ENCODE data around the gene MED26. TPM values are rescaled to one million over a fixed set of nuclear protein-coding genes. Genes with fewer than 3 reads are reported as not detected.
A peak's percentile ranks its signal among the peaks of the same experiment; 100 is the strongest.
"Not testable (repeated sequence)": the region's sequence is repeated elsewhere in the genome, so short reads cannot be mapped to it uniquely, and the experiment has no call there.

The MED26 gene, protein sequence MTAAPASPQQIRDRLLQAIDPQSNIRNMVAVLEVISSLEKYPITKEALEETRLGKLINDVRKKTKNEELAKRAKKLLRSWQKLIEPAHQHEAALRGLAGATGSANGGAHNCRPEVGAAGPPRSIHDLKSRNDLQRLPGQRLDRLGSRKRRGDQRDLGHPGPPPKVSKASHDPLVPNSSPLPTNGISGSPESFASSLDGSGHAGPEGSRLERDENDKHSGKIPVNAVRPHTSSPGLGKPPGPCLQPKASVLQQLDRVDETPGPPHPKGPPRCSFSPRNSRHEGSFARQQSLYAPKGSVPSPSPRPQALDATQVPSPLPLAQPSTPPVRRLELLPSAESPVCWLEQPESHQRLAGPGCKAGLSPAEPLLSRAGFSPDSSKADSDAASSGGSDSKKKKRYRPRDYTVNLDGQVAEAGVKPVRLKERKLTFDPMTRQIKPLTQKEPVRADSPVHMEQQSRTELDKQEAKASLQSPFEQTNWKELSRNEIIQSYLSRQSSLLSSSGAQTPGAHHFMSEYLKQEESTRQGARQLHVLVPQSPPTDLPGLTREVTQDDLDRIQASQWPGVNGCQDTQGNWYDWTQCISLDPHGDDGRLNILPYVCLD
- 1 to 10 TPM; 5.0 to 9.0 (median 8.0) TPM for polyA plus RNA-seq (ENCODE audit: insufficient read length in 3 of 3)
- long read RNA-seq, donor 1, transcript MED26-202 (1 exons, 3,871 nt), result major isoform, 11 of 12 reads
- long read RNA-seq, donor 1, partial matches to known transcripts, result 0 of 12 reads
- long read RNA-seq, donor 1, other reads (novel, unspliced or antisense), result 0 of 12 reads
- long read RNA-seq, donor 2, transcript MED26-202 (1 exons, 3,871 nt), result major isoform, 9 of 13 reads
- long read RNA-seq, donor 2, partial matches to known transcripts, result 0 of 13 reads
- long read RNA-seq, donor 2, other reads (novel, unspliced or antisense), result 0 of 13 reads
- long read RNA-seq, donor 3, transcript MED26-201 (3 exons, 3,174 nt), result minor isoform, 8 of 34 reads
- long read RNA-seq, donor 3, transcript MED26-202 (1 exons, 3,871 nt), result major isoform, 26 of 34 reads
- long read RNA-seq, donor 3, partial matches to known transcripts, result 0 of 34 reads
- long read RNA-seq, donor 3, other reads (novel, unspliced or antisense), result 0 of 34 reads
- long read RNA-seq, donor 4, transcript MED26-202 (1 exons, 3,871 nt), result major isoform, 10 of 14 reads
- long read RNA-seq, donor 4, partial matches to known transcripts, result 0 of 14 reads
- long read RNA-seq, donor 4, other reads (novel, unspliced or antisense), result 0 of 14 reads
- long read RNA-seq, donor 5, transcript MED26-201 (3 exons, 3,174 nt), result minor isoform, 5 of 29 reads
- long read RNA-seq, donor 5, transcript MED26-202 (1 exons, 3,871 nt), result major isoform, 24 of 29 reads
- long read RNA-seq, donor 5, partial matches to known transcripts, result 0 of 29 reads
- long read RNA-seq, donor 5, other reads (novel, unspliced or antisense), result 0 of 29 reads
- long read RNA-seq, donor 6, transcript MED26-202 (1 exons, 3,871 nt), result major isoform, 10 of 10 reads
- long read RNA-seq, donor 6, partial matches to known transcripts, result 0 of 10 reads
- long read RNA-seq, donor 6, other reads (novel, unspliced or antisense), result 0 of 10 reads
- long read RNA-seq, donor 7, transcript MED26-202 (1 exons, 3,871 nt), result major isoform, 19 of 22 reads
- long read RNA-seq, donor 7, partial matches to known transcripts, result 0 of 22 reads
- long read RNA-seq, donor 7, other reads (novel, unspliced or antisense), result 0 of 22 reads
- long read RNA-seq, donor 8, result 0 reads
- long read RNA-seq, donor 9, transcript MED26-202 (1 exons, 3,871 nt), result minor isoform, 8 of 18 reads
- long read RNA-seq, donor 9, transcript MED26-201 (3 exons, 3,174 nt), result major isoform, 10 of 18 reads
- long read RNA-seq, donor 9, partial matches to known transcripts, result 0 of 18 reads
- long read RNA-seq, donor 9, other reads (novel, unspliced or antisense), result 0 of 18 reads
- long read RNA-seq, donor 10, transcript MED26-201 (3 exons, 3,174 nt), result minor isoform, 6 of 24 reads
- long read RNA-seq, donor 10, transcript MED26-202 (1 exons, 3,871 nt), result major isoform, 18 of 24 reads
- long read RNA-seq, donor 10, partial matches to known transcripts, result 0 of 24 reads
- long read RNA-seq, donor 10, other reads (novel, unspliced or antisense), result 0 of 24 reads
- long read RNA-seq, donor 11, transcript MED26-202 (1 exons, 3,871 nt), result major isoform, 11 of 12 reads
- long read RNA-seq, donor 11, partial matches to known transcripts, result 0 of 12 reads
- long read RNA-seq, donor 11, other reads (novel, unspliced or antisense), result 0 of 12 reads
- long read RNA-seq, donor 12, transcript MED26-202 (1 exons, 3,871 nt), result major isoform, 9 of 10 reads
- long read RNA-seq, donor 12, partial matches to known transcripts, result 0 of 10 reads
- long read RNA-seq, donor 12, other reads (novel, unspliced or antisense), result 0 of 10 reads
- long read RNA-seq, donor 13, result 0 reads
- long read RNA-seq, donor 14, transcript MED26-202 (1 exons, 3,871 nt), result major isoform, 14 of 16 reads
- long read RNA-seq, donor 14, partial matches to known transcripts, result 0 of 16 reads
- long read RNA-seq, donor 14, other reads (novel, unspliced or antisense), result 0 of 16 reads
- long read RNA-seq, donor 15, transcript MED26-202 (1 exons, 3,871 nt), result major isoform, 7 of 7 reads
- long read RNA-seq, donor 15, partial matches to known transcripts, result 0 of 7 reads
- long read RNA-seq, donor 15, other reads (novel, unspliced or antisense), result 0 of 7 reads
- long read RNA-seq, donor 16, transcript MED26-201 (3 exons, 3,174 nt), result minor isoform, 5 of 38 reads
- long read RNA-seq, donor 16, transcript MED26-202 (1 exons, 3,871 nt), result major isoform, 33 of 38 reads
- long read RNA-seq, donor 16, partial matches to known transcripts, result 0 of 38 reads
- long read RNA-seq, donor 16, other reads (novel, unspliced or antisense), result 0 of 38 reads

DNA sequence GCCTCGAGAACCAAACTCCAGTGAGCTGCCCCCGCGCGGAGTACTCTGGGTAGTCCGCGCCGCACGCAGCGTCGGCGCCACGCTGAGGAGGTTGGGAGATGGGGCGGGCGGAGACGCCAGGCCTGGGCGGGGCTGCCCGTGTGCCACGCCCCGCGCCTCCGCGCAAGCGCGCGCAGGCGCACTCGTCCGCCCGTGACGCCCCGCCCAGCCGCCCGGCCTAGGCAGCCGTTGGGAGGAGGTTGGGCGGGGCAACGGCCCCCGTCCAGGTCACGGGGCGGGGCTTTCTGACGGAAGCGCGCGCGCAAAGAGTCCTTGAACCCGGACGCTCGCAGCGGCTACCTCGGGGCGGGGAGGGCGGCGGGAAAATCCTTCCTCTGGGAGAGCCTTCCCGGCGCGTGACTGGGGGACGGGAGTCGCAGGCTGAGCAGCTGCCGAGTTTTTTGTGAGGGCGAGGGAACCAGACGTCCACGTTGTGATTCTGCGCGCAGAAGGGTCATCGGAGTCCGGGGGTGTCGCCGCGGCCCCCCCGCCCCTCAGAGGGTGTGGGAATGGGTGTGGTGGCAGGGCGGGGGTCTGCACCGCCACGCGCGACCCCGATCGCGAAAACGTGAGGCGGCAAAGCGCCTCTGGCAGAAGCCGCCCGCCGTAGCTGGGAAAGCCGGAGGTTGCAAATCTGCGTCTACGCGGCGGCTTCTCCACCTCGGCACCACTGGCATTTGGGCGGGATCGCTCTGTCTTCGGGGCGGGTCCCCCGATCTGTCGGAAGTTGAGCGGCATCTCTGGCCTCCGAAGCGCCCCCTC is at the start of gene MED26:
Gene MED26 (minus strand): TSS at position 22 of the 801 bp plus-strand sequence. CDS start 261 bp downstream, outside the sequence.
- DNase-seq (ENCODE audit: extremely low read depth in 1 of 11, low read depth in 9 of 11, low spot score in 4 of 11), result peak; percentile 86 to 96 (median 90)

DNA sequence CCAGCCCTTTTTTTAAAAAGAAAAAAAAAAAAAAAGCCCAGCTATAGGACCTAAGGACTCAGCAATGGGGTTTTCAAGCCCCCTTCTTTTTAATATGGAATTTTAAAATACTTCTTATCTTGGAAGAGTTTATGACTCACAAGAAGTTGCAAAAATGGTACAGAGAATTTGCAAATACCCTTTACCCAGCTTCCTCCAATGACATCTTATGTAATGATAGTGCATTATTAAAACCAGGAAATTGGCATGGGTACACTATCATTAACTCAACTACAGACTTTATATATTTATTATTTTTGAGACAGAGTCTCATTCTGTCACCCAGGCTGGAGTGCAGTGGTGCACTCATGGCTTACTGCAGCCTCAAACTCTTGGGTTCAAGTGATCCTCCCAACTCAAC is 49.1 kb upstream of the MED26 start:
- DNase-seq (ENCODE audit: extremely low read depth in 1 of 11, low read depth in 9 of 11, low spot score in 4 of 11), result no peak

DNA sequence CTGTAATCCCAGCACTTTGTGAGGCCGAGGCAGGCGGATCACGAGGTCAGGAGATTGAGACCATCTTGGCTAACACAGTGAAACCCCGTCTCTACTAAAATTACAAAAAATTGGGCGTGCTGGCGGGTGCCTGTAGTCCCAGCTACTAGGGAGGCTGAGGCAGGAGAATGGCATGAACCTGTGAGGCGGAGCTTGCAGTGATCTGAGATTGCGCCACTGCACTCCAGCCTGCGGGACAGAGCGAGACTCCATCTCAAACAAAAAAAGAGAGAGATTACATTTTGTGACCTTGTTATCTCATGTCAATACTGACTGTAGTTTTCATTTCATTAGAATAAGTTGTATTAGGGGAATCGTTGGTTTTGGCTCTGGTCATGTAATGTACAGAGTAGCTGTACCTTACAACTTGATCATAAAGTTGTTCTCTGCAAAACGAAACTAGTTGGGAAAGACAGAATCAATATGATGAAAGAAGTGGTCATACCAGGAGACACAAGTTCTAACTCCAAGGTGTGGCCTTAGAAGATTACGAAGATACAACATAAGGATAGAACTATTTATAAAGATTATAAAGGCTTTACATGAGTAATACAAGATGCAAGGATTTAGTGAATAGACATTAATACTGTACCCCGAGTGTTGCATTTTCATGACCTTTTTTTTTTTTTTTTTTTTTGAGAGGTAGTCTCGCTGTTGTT is 48.2 kb upstream of the MED26 start:
- no peak for DNase-seq (ENCODE audit: extremely low read depth in 1 of 11, low read depth in 9 of 11, low spot score in 4 of 11)

GRCh38 chr19:16673839-16674238 is 45.8 kb upstream of the MED26 start:
- not testable (repeated sequence) for DNase-seq (ENCODE audit: extremely low read depth in 1 of 11, low read depth in 9 of 11, low spot score in 4 of 11)

- no peak for DNase-seq (ENCODE audit: extremely low read depth in 1 of 11, low read depth in 9 of 11, low spot score in 4 of 11)
Observed at GRCh38 chr19:16673231-16673630, 45.2 kb upstream of the MED26 start.

GRCh38 chr19:16671652-16672274 is 43.8 kb upstream of the MED26 start:
- no peak for DNase-seq (ENCODE audit: extremely low read depth in 1 of 11, low read depth in 9 of 11, low spot score in 4 of 11)

- no peak for DNase-seq (ENCODE audit: extremely low read depth in 1 of 11, low read depth in 9 of 11, low spot score in 4 of 11)
Observed at GRCh38 chr19:16670291-16670690, 42.3 kb upstream of the MED26 start.

DNA sequence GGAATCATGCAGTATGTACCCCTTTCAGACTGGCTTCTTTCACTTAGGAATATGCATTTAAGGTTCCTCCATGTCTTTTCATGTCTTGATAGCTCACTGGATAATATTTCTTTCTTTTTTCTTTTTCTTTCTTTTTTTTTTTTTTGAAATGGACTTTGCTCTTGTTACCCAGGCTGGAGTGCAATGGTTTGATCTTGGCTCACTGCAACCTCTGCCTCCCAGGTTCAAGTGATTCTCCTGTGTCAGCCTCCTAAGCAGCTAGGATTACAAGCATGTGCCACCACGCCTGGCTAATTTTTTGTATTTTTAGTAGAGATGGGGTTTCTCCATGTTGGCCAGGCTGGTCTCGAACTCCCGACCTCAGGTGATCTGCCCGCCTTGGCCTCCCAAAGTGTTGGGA is 40.7 kb upstream of the MED26 start:
- not testable (repeated sequence) for DNase-seq (ENCODE audit: extremely low read depth in 1 of 11, low read depth in 9 of 11, low spot score in 4 of 11)

- no peak for DNase-seq (ENCODE audit: extremely low read depth in 1 of 11, low read depth in 9 of 11, low spot score in 4 of 11)
Observed at GRCh38 chr19:16668176-16668575, 40.2 kb upstream of the MED26 start.

DNA sequence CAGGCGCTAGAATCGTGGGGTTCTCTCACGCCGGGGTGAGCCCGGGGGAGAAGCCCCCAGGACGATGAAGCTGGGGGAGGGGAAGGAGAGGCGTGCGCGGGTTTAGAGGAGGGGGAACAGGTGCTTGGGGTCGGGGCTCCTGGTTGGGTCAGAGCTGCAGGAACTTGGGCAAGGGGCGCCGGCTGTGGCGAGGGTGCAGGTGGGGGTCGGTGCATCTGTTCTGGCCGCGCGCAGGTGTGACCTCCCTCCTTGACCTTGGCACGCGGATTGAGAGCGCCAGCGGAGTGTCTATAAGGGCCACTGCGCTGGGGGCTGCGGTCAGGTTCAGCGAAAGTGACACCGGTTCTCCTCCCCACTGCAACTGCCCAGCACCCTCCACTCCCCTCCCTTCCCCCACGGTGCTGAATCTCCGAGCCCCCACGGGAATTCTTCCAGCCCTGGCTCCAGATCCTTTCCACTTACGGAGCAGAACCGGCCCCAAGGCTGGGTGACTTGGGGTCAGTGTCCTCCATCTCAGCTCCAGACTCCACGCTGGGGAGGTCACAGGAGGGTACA is 33.6 kb upstream of the MED26 start:
- peak in 4 of 11 donors; percentile 2 to 9 (median 8) for DNase-seq (ENCODE audit: extremely low read depth in 1 of 11, low read depth in 9 of 11, low spot score in 4 of 11)

DNA sequence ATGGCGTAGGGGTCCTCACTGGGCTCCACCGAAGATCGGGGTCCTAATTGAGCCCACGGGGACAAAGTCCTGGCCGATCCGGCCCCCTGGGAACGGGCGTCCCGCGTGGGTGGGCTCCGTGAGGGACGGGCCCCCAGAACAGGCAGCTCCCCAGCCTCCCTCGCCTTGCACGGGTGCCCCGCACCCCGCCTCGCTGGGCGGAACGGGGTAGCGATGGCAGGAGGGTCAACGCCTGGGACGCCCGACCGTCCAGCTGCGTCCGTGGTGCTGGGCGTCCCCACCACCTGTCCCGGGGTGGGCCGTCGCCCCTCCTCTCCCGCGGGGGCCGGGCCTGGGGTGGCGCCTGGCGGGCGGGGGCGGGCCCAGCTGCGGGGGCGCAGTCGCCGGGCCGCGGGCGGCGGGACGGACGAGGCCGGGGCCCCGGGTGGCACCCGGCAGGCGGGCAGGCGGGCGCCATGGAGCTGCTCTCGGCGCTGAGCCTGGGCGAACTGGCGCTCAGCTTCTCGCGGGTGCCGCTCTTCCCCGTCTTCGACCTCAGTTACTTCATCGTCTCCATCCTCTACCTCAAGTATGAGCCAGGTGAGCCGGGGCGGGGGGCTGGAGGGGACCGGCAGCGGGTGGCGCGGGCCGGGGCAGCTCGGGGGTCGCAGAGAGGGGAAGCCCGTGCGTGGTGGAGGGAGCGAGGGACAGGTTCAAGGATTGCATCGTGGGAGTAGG is 32.9 kb upstream of the MED26 start, which contains the start of gene TMEM38A:
Gene TMEM38A (plus strand): TSS at position 377 of the 717 bp plus-strand sequence. CDS start 79 bp downstream, at position 456.
- peak in 4 of 11 donors; percentile 8 to 35 (median 20) for DNase-seq (ENCODE audit: extremely low read depth in 1 of 11, low read depth in 9 of 11, low spot score in 4 of 11)

- DNase-seq (ENCODE audit: extremely low read depth in 1 of 11, low read depth in 9 of 11, low spot score in 4 of 11), result peak; percentile 95 to 98 (median 98)
Observed at GRCh38 chr19:16659832-16660708, 32.1 kb upstream of the MED26 start, which contains the start of gene SMIM7. TSS of gene SMIM7 (minus strand) at chr19:16660144. CDS start at chr19:16660110, 34 bp downstream.
